ENCODE measurements around the gene COMMD4.

The COMMD4 gene

GRCh38 chr15:75357976-75358673, 22.3 kb downstream of the COMMD4 start:
- DNase-seq: no peak

- no peak for DNase-seq
These were observed 23.1 kb downstream of the COMMD4 start for GRCh38 chr15:75358771-75359536.

- no peak for DNase-seq
These were observed 23.8 kb downstream of the COMMD4 start for GRCh38 chr15:75359537-75360250.

- DNase-seq: no peak
These were observed 24.5 kb downstream of the COMMD4 start for GRCh38 chr15:75360391-75360790.

GRCh38 chr15:75360856-75361255, 25.0 kb downstream of the COMMD4 start:
- DNase-seq: no peak

GRCh38 chr15:75361361-75361988, 25.6 kb downstream of the COMMD4 start:
- no peak for DNase-seq

GRCh38 chr15:75361989-75362641, 26.3 kb downstream of the COMMD4 start:
- DNase-seq: no peak

GRCh38 chr15:75362642-75363249, 26.9 kb downstream of the COMMD4 start:
- DNase-seq: no peak

- no peak for DNase-seq
These were observed 27.9 kb downstream of the COMMD4 start for GRCh38 chr15:75363786-75364185.

GRCh38 chr15:75364881-75365280, 29.0 kb downstream of the COMMD4 start:
- no peak for DNase-seq

- DNase-seq: no peak
These were observed 30.3 kb downstream of the COMMD4 start for GRCh38 chr15:75366163-75366562.

- DNase-seq: no peak
These were observed 31.1 kb downstream of the COMMD4 start for GRCh38 chr15:75367006-75367405.

- no peak for DNase-seq
These were observed 31.6 kb downstream of the COMMD4 start for GRCh38 chr15:75367406-75367912.

- DNase-seq: peak; percentile 92
These were observed 32.2 kb downstream of the COMMD4 start, which contains the start of gene MAN2C1 for GRCh38 chr15:75367913-75368688. Gene MAN2C1, minus strand, starts transcription at chr15:75368607. Its CDS starts 24 bp downstream, at chr15:75368583.

- peak; percentile 34 for DNase-seq
These were observed 32.9 kb downstream of the COMMD4 start for GRCh38 chr15:75368689-75369239.

GRCh38 chr15:75369897-75370581, 34.2 kb downstream of the COMMD4 start:
- DNase-seq: no peak

GRCh38 chr15:75371486-75371885, 35.6 kb downstream of the COMMD4 start:
- DNase-seq: no peak

- no peak for DNase-seq
These were observed 36.2 kb downstream of the COMMD4 start for GRCh38 chr15:75371901-75372688.

GRCh38 chr15:75380773-75381172, 44.9 kb downstream of the COMMD4 start:
- no peak for DNase-seq
